Measurements from ENCODE around the gene CTSK. TPM values are rescaled to one million over a fixed set of nuclear protein-coding genes. Genes with fewer than 3 reads are reported as not detected.
A peak's percentile ranks its signal among the peaks of the same experiment; 100 is the strongest.
"Not testable (repeated sequence)": the region's sequence is repeated elsewhere in the genome, so short reads cannot be mapped to it uniquely, and the experiment has no call there.

CTSK gene
- total RNA-seq, 1 experiment from 2014 or later = 5.6 TPM

GRCh38 chr1:150775276-150775675 lies 32.8 kb downstream of the CTSK start:
- POLR2A ChIA-PET (ENCODE audit: unreplicated experiment) = interaction anchor here (0.6 kb wide), 1 partner anchor 196 kb away, joined by 4 read pairs; no protein-coding TSS in a partner anchor

GRCh38 chr1:150772326-150772725 lies 35.7 kb downstream of the CTSK start:
- no peaks in the 10 kb centered on the region for H3F3A ChIP-seq (ENCODE audit: low read length, unreplicated experiment)
- TF ChIP-seq CTCF (conservative IDR thresholded peaks at IDR 0.05; ENCODE audit: low read depth, low read length) (no peak), EZH2 (IDR thresholded peaks at IDR 0.05; ENCODE audit: low read length, unreplicated experiment) (no peak), EZH2phosphoT487 (IDR thresholded peaks at IDR 0.05; ENCODE audit: borderline replicate concordance, low read length) (no peak)
- H3K9me2 ChIP-seq (replicated peaks; ENCODE audit: low read length) = no peaks in the 10 kb centered on the region
- CTCF ChIA-PET = no interaction called here
- H3K9me3 ChIP-seq (ENCODE audit: low read length) = no peaks in the 10 kb centered on the region
- intact Hi-C loops (cut with micrococcal nuclease) = no loop called here
- H3K4me3 ChIP-seq (ENCODE audit: low read length) = no peak overlapping the region
- no peak overlapping the region for H2AFZ ChIP-seq (ENCODE audit: low read length)
- H3K36me3 ChIP-seq (ENCODE audit: low read depth, low read length) = no peaks in the 10 kb centered on the region
- ATAC-seq (no peak), DNase-seq (no peak)
- BruUV-seq (replicated peaks) = no TSS peak
- H3K4me2 ChIP-seq (ENCODE audit: low read length) = no peak overlapping the region
- peaks cover 3% of the 10 kb centered on the region; the same call in 1 of the 2 replicates for H3K4me1 ChIP-seq (ENCODE audit: insufficient read depth, low read length)
- no peak overlapping the region for H3K9ac ChIP-seq (ENCODE audit: low read length)
- POLR2A ChIA-PET (ENCODE audit: unreplicated experiment) = no interaction called here
- no peaks in the 10 kb centered on the region for H3K79me2 ChIP-seq (ENCODE audit: low read length)
- no peaks in the 10 kb centered on the region for H4K20me1 ChIP-seq (ENCODE audit: low read length)
- no peak overlapping the region for H3K27ac ChIP-seq (ENCODE audit: low read length)
- no peaks in the 10 kb centered on the region for H3K27me3 ChIP-seq (ENCODE audit: low read length)

More at GRCh38 chr1:150775276-150775675, 32.8 kb downstream of the CTSK start:
- H3K4me3 ChIP-seq (ENCODE audit: low read length) = no peak overlapping the region
- H3K9me2 ChIP-seq (replicated peaks; ENCODE audit: low read length) = no peaks in the 10 kb centered on the region
- H3K79me2 ChIP-seq (ENCODE audit: low read length) = no peaks in the 10 kb centered on the region
- H3K4me2 ChIP-seq (ENCODE audit: low read length) = no peak overlapping the region
- peaks cover 3% of the 10 kb centered on the region; the same call in 1 of the 2 replicates for H3K4me1 ChIP-seq (ENCODE audit: insufficient read depth, low read length)
- no TSS peak for BruUV-seq (replicated peaks)
- no peaks in the 10 kb centered on the region for H3F3A ChIP-seq (ENCODE audit: low read length, unreplicated experiment)
- no peak for TF ChIP-seq EZH2 (IDR thresholded peaks at IDR 0.05; ENCODE audit: low read length, unreplicated experiment)
- TF ChIP-seq CTCF (conservative IDR thresholded peaks at IDR 0.05; ENCODE audit: low read depth, low read length) = no peak
- TF ChIP-seq EZH2phosphoT487 (IDR thresholded peaks at IDR 0.05; ENCODE audit: borderline replicate concordance, low read length) = no peak
- H3K9ac ChIP-seq (ENCODE audit: low read length) = no peak overlapping the region
- CTCF ChIA-PET = interaction anchor here (0.6 kb wide), 1 partner anchor 68 kb away, joined by 3 read pairs; no protein-coding TSS in a partner anchor
- H3K27me3 ChIP-seq (ENCODE audit: low read length) = no peaks in the 10 kb centered on the region
- no peak for DNase-seq
- no peaks in the 10 kb centered on the region for H3K36me3 ChIP-seq (ENCODE audit: low read depth, low read length)
- H4K20me1 ChIP-seq (ENCODE audit: low read length) = no peaks in the 10 kb centered on the region
- H3K9me3 ChIP-seq (ENCODE audit: low read length) = no peaks in the 10 kb centered on the region
- no peak overlapping the region for H2AFZ ChIP-seq (ENCODE audit: low read length)
- intact Hi-C loops (cut with micrococcal nuclease) = no loop called here
- H3K27ac ChIP-seq (ENCODE audit: low read length) = no peak overlapping the region
- no peak for ATAC-seq

- H3K4me3 ChIP-seq (ENCODE audit: low read length); H3K4me2 ChIP-seq (ENCODE audit: low read length); H2AFZ ChIP-seq (ENCODE audit: low read length); H3K9me3 ChIP-seq (ENCODE audit: low read length); CTCF ChIA-PET; H3K27ac ChIP-seq (ENCODE audit: low read length); ATAC-seq; H4K20me1 ChIP-seq (ENCODE audit: low read length); H3K9ac ChIP-seq (ENCODE audit: low read length); H3K9me2 ChIP-seq (replicated peaks; ENCODE audit: low read length); H3K79me2 ChIP-seq (ENCODE audit: low read length); H3F3A ChIP-seq (ENCODE audit: low read length, unreplicated experiment); POLR2A ChIA-PET (ENCODE audit: unreplicated experiment); H3K27me3 ChIP-seq (ENCODE audit: low read length); intact Hi-C loops (cut with micrococcal nuclease); BruUV-seq (replicated peaks); H3K36me3 ChIP-seq (ENCODE audit: low read depth, low read length); DNase-seq: not testable (repeated sequence)
- peaks cover 16% of the 10 kb centered on the region for H3K4me1 ChIP-seq (ENCODE audit: insufficient read depth, low read length)
Observed at GRCh38 chr1:150767704-150768103, 40.4 kb downstream of the CTSK start.

- H3K9me3 ChIP-seq (ENCODE audit: low read length); H3K27ac ChIP-seq (ENCODE audit: low read length); H3K4me3 ChIP-seq (ENCODE audit: low read length); H3F3A ChIP-seq (ENCODE audit: low read length, unreplicated experiment); DNase-seq; H3K4me2 ChIP-seq (ENCODE audit: low read length); H3K36me3 ChIP-seq (ENCODE audit: low read depth, low read length); H4K20me1 ChIP-seq (ENCODE audit: low read length); intact Hi-C loops (cut with micrococcal nuclease); H3K79me2 ChIP-seq (ENCODE audit: low read length); H3K9me2 ChIP-seq (replicated peaks; ENCODE audit: low read length); ATAC-seq; H3K9ac ChIP-seq (ENCODE audit: low read length); H3K27me3 ChIP-seq (ENCODE audit: low read length); BruUV-seq (replicated peaks): not testable (repeated sequence)
- ChIA-PET CTCF (interaction anchor here (0.6 kb wide), 1 partner anchor 42 kb away, joined by 4 read pairs; no protein-coding TSS in a partner anchor), POLR2A (ENCODE audit: unreplicated experiment) (interaction anchor here (0.6 kb wide), 1 partner anchor 177 kb away, joined by 3 read pairs; no protein-coding TSS in a partner anchor)
- 0 out of 2 replicates have a peak overlapping the region, but pooled peaks have one; percentile 61 for H2AFZ ChIP-seq (ENCODE audit: low read length)
- H3K4me1 ChIP-seq (ENCODE audit: insufficient read depth, low read length) = peaks cover 16% of the 10 kb centered on the region
Observed at GRCh38 chr1:150765977-150766301, 42.1 kb downstream of the CTSK start.
